Stimulated activated naive CD8-positive, alpha-beta T cell treated with anti-CD3 and anti-CD28 coated beads, Interleukin-15, amount 100 ng/mL, for 72 hours (primary cell): ENCODE results near the gene SPATA2.
A peak's percentile ranks its signal among the peaks of the same experiment; 100 is the strongest.
"Not testable (repeated sequence)": the region's sequence is repeated elsewhere in the genome, so short reads cannot be mapped to it uniquely, and the experiment has no call there.

Experiments used
- ATAC-seq: fragments of 150-1000 bp; cut with Tn5 transposase; 2 replicates; pipeline ENCODE4 v1.10.0; 2021; ENCODE audit warnings: mild to moderate bottlenecking, moderate library complexity
- DNase-seq, 2 donors: peaks; one replicate each; pipeline ENCODE4 v3.0.0; 2021 to 2022
- H3K27ac Mint-ChIP-seq, 2 donors: one replicate each; pipeline ENCODE4 v1.8.0; 2022; ENCODE audit warnings: mild to moderate bottlenecking in 2 of 2, mixed read lengths in 2 of 2, moderate library complexity in 2 of 2
- H3K27me3 Mint-ChIP-seq: one replicate; pipeline ENCODE4 v1.8.0; 2022; ENCODE audit warnings: mixed read lengths
- H3K4me1 Mint-ChIP-seq: one replicate; pipeline ENCODE4 v1.8.0; 2022; ENCODE audit warnings: mild to moderate bottlenecking, mixed read lengths
- H3K4me3 Mint-ChIP-seq, 2 donors: one replicate each; pipeline ENCODE4 v1.8.0; 2022; ENCODE audit warnings: mild to moderate bottlenecking in 2 of 2, mixed read lengths in 2 of 2, moderate library complexity in 1 of 2
- H3K9me3 Mint-ChIP-seq, 2 donors: one replicate each; pipeline ENCODE4 v1.8.0; 2022; ENCODE audit warnings: mixed read lengths in 2 of 2

SPATA2 gene

GRCh38 chr20:49915380-49916145 lies at the start of gene SPATA2:
Gene SPATA2, minus strand, starts transcription at chr20:49915529. Its CDS starts 7,039 bp downstream, at chr20:49908490.
- H3K27ac Mint-ChIP-seq, result peak within 1 kb of the TSS; percentile 100
- no peaks in the 10 kb centered on the region for H3K9me3 Mint-ChIP-seq
- H3K4me1 Mint-ChIP-seq, result peaks cover 41% of the 10 kb centered on the region
- DNase-seq (peak; percentile 89 to 93), ATAC-seq (peak; percentile 93)
- H3K27me3 Mint-ChIP-seq, result no peaks in the 10 kb centered on the region
- H3K4me3 Mint-ChIP-seq, result peak within 1 kb of the TSS; percentile 92 to 99

GRCh38 chr20:49961413-49961812 lies 46.1 kb upstream of the SPATA2 start:
- Mint-ChIP-seq H3K9me3 (no peaks in the 10 kb centered on the region), H3K27me3 (no peaks in the 10 kb centered on the region), H3K4me1 (peaks cover 15% of the 10 kb centered on the region), H3K27ac (no peak overlapping the region), H3K4me3 (no peak overlapping the region)
- ATAC-seq, result no peak
- no peak for DNase-seq

GRCh38 chr20:49957089-49957938 lies 42.0 kb upstream of the SPATA2 start:
- not testable (repeated sequence) for DNase-seq, H3K4me3 Mint-ChIP-seq, H3K27me3 Mint-ChIP-seq, H3K9me3 Mint-ChIP-seq, ATAC-seq
- peak overlapping the region; percentile 52 to 91 for H3K27ac Mint-ChIP-seq
- H3K4me1 Mint-ChIP-seq, result peaks cover 15% of the 10 kb centered on the region

- no peak overlapping the region for H3K4me3 Mint-ChIP-seq
- H3K27me3 Mint-ChIP-seq, result no peaks in the 10 kb centered on the region
- H3K9me3 Mint-ChIP-seq, result no peaks in the 10 kb centered on the region
- ATAC-seq (no peak), DNase-seq (no peak)
- peaks cover 15% of the 10 kb centered on the region for H3K4me1 Mint-ChIP-seq
- H3K27ac Mint-ChIP-seq, result peak overlapping the region in 1 of 2 donors; percentile 69
Measured at GRCh38 chr20:49956689-49957088, 41.4 kb upstream of the SPATA2 start.

GRCh38 chr20:49955830-49956396 lies 40.6 kb upstream of the SPATA2 start:
- H3K4me1 Mint-ChIP-seq, result peaks cover 15% of the 10 kb centered on the region
- H3K27me3 Mint-ChIP-seq, H3K4me3 Mint-ChIP-seq, ATAC-seq, H3K27ac Mint-ChIP-seq, DNase-seq, H3K9me3 Mint-ChIP-seq: not testable (repeated sequence)

GRCh38 chr20:49955167-49955566 lies 39.8 kb upstream of the SPATA2 start:
- no peak for DNase-seq
- peaks cover 22% of the 10 kb centered on the region for H3K4me1 Mint-ChIP-seq
- H3K27me3 Mint-ChIP-seq, result no peaks in the 10 kb centered on the region
- H3K27ac Mint-ChIP-seq, result peak overlapping the region in 1 of 2 donors; percentile 86
- ATAC-seq, result no peak
- no peaks in the 10 kb centered on the region for H3K9me3 Mint-ChIP-seq
- H3K4me3 Mint-ChIP-seq, result no peak overlapping the region

GRCh38 chr20:49951151-49951550 lies 35.8 kb upstream of the SPATA2 start:
- no peak overlapping the region for H3K4me3 Mint-ChIP-seq
- DNase-seq, result no peak
- no peak overlapping the region for H3K27ac Mint-ChIP-seq
- peak; percentile 70 for ATAC-seq
- no peaks in the 10 kb centered on the region for H3K9me3 Mint-ChIP-seq
- no peaks in the 10 kb centered on the region for H3K27me3 Mint-ChIP-seq
- peaks cover 20% of the 10 kb centered on the region for H3K4me1 Mint-ChIP-seq

- Mint-ChIP-seq H3K9me3 (no peaks in the 10 kb centered on the region), H3K27ac (no peak overlapping the region), H3K4me3 (no peak overlapping the region), H3K27me3 (no peaks in the 10 kb centered on the region), H3K4me1 (peaks cover 24% of the 10 kb centered on the region)
- DNase-seq (no peak), ATAC-seq (no peak)
Measured at GRCh38 chr20:49948809-49949507, 33.6 kb upstream of the SPATA2 start.

GRCh38 chr20:49948178-49948577 lies 32.8 kb upstream of the SPATA2 start:
- no peak overlapping the region for H3K4me3 Mint-ChIP-seq

GRCh38 chr20:49945701-49946477 lies 30.6 kb upstream of the SPATA2 start:
- no peaks in the 10 kb centered on the region for H3K27me3 Mint-ChIP-seq
- DNase-seq (no peak), ATAC-seq (no peak)
- no peak overlapping the region for H3K4me3 Mint-ChIP-seq
- H3K4me1 Mint-ChIP-seq, result peaks cover 32% of the 10 kb centered on the region
- no peak overlapping the region for H3K27ac Mint-ChIP-seq
- no peaks in the 10 kb centered on the region for H3K9me3 Mint-ChIP-seq

More at GRCh38 chr20:49948178-49948577, 32.8 kb upstream of the SPATA2 start:
- Mint-ChIP-seq H3K9me3 (no peaks in the 10 kb centered on the region), H3K27me3 (no peaks in the 10 kb centered on the region), H3K27ac (peak overlapping the region in 1 of 2 donors; percentile 72), H3K4me1 (peaks cover 24% of the 10 kb centered on the region)
- ATAC-seq, result no peak
- DNase-seq, result no peak

GRCh38 chr20:49945306-49945700 lies 30.0 kb upstream of the SPATA2 start:
- no peak overlapping the region for H3K4me3 Mint-ChIP-seq
- peaks cover 28% of the 10 kb centered on the region for H3K4me1 Mint-ChIP-seq
- H3K27ac Mint-ChIP-seq, result no peak overlapping the region
- DNase-seq, result no peak
- H3K9me3 Mint-ChIP-seq, result no peaks in the 10 kb centered on the region
- ATAC-seq, result no peak
- no peaks in the 10 kb centered on the region for H3K27me3 Mint-ChIP-seq

- DNase-seq (no peak), ATAC-seq (no peak)
- no peak overlapping the region for H3K27ac Mint-ChIP-seq
- H3K9me3 Mint-ChIP-seq, result no peaks in the 10 kb centered on the region
- no peak overlapping the region for H3K4me3 Mint-ChIP-seq
- peaks cover 34% of the 10 kb centered on the region for H3K4me1 Mint-ChIP-seq
- H3K27me3 Mint-ChIP-seq, result no peaks in the 10 kb centered on the region
Measured at GRCh38 chr20:49942942-49943341, 27.6 kb upstream of the SPATA2 start.

GRCh38 chr20:49942303-49942702 lies 27.0 kb upstream of the SPATA2 start:
- Mint-ChIP-seq H3K27me3 (no peaks in the 10 kb centered on the region), H3K9me3 (no peaks in the 10 kb centered on the region), H3K27ac (no peak overlapping the region), H3K4me1 (peaks cover 38% of the 10 kb centered on the region), H3K4me3 (no peak overlapping the region)
- no peak for ATAC-seq
- DNase-seq, result no peak

GRCh38 chr20:49941456-49941855 lies 26.1 kb upstream of the SPATA2 start:
- Mint-ChIP-seq H3K27me3 (no peaks in the 10 kb centered on the region), H3K27ac (peak overlapping the region; percentile 22 to 28), H3K4me3 (no peak overlapping the region), H3K4me1 (peaks cover 44% of the 10 kb centered on the region), H3K9me3 (no peaks in the 10 kb centered on the region)
- no peak for ATAC-seq
- DNase-seq, result no peak
